ENCODE data around the gene DEAF1. TPM values are rescaled to one million over a fixed set of nuclear protein-coding genes. Genes with fewer than 3 reads are reported as not detected.
A peak's percentile ranks its signal among the peaks of the same experiment; 100 is the strongest.
"Not testable (repeated sequence)": the region's sequence is repeated elsewhere in the genome, so short reads cannot be mapped to it uniquely, and the experiment has no call there.

DEAF1 gene, protein sequence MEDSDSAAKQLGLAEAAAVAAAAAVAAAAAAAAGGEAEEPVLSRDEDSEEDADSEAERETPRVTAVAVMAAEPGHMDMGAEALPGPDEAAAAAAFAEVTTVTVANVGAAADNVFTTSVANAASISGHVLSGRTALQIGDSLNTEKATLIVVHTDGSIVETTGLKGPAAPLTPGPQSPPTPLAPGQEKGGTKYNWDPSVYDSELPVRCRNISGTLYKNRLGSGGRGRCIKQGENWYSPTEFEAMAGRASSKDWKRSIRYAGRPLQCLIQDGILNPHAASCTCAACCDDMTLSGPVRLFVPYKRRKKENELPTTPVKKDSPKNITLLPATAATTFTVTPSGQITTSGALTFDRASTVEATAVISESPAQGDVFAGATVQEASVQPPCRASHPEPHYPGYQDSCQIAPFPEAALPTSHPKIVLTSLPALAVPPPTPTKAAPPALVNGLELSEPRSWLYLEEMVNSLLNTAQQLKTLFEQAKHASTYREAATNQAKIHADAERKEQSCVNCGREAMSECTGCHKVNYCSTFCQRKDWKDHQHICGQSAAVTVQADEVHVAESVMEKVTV
- 10 to 100 TPM; 47.4 to 56.6 TPM for total RNA-seq

- POLR2A ChIA-PET, result interaction anchor here (1.4 kb wide), 1 partner anchor 119 kb away, joined by 4 read pairs; the partner anchor contains the start of gene PHRF1
Observed at GRCh38 chr11:694563-695287, at the start of gene DEAF1. Gene DEAF1 (minus strand): TSS chr11:695222. CDS start chr11:695047, 175 bp downstream.

GRCh38 chr11:742571-743201 lies 47.7 kb upstream of the DEAF1 start:
- Mint-ChIP-seq H3K27ac (no peak overlapping the region), H3K4me3 (no peak overlapping the region), H3K4me1 (peaks cover 8% of the 10 kb centered on the region), H3K36me3 (ENCODE audit: low read depth) (no peaks in the 10 kb centered on the region), H3K27me3 (no peaks in the 10 kb centered on the region), H3K9me3 (ENCODE audit: low read depth) (no peaks in the 10 kb centered on the region)
- ChIA-PET CTCF (interaction anchor here (0.6 kb wide), 1 partner anchor 53 kb away, joined by 3 read pairs; no protein-coding TSS in a partner anchor), POLR2A (interaction anchor here (0.6 kb wide), 1 partner anchor 82 kb away, joined by 3 read pairs; no protein-coding TSS in a partner anchor)
- intact Hi-C loops (cut with DNase I, micrococcal nuclease), result loop anchor here in 1 of 2 experiments (5.0 kb wide), 1 partner anchor 45 kb away; the partner anchor contains the start of genes DEAF1 and TMEM80
- DNase-seq (no peak), ATAC-seq (no peak)

More at GRCh38 chr11:694563-695287, at the start of gene DEAF1:
- Mint-ChIP-seq H3K4me3 (peak within 1 kb of the TSS; percentile 84), H3K27me3 (no peaks in the 10 kb centered on the region), H3K4me1 (peaks cover 56% of the 10 kb centered on the region), H3K36me3 (ENCODE audit: low read depth) (peaks cover 14% of the 10 kb centered on the region), H3K27ac (peak within 1 kb of the TSS; percentile 94), H3K9me3 (ENCODE audit: low read depth) (no peaks in the 10 kb centered on the region)
- peak; percentile 100 for DNase-seq
- intact Hi-C loops (cut with DNase I, micrococcal nuclease), result loop anchor here (1.0 to 5.0 kb wide), 15 partner anchors 33 to 487 kb away; partner anchors contain the start of genes AP2A2 (in 1 of the 2), BET1L (in 1 of the 2), GATD1 (in 1 of the 2) and HRAS (in 1 of the 2)
- CTCF ChIA-PET, result interaction anchor here (0.7 to 2.7 kb wide), 6 partner anchors 10 to 691 kb away, joined by 3 to 13 read pairs (median 3); no protein-coding TSS in a partner anchor
- peak; percentile 88 for ATAC-seq

DNA sequence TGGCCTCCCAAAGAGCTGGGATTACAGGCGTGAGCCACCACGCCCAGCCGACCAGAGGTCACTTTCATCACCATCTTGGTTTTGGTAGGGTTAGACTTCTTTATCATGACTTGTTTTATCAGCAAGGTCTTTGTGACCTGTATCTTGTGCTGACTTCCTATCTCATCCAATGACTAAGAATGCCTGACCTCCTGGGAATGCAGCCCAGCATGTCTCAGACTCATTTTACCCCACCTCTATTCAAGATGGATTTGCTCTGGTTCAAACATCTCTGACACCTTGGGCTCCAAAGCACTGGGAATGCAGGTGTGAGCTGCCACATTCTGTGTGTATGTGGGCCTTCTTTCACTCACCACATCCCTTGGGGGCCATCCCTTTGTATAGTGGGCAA lies 47.1 kb upstream of the DEAF1 start:
- Mint-ChIP-seq H3K36me3 (ENCODE audit: low read depth) (no peaks in the 10 kb centered on the region), H3K4me3 (no peak overlapping the region), H3K4me1 (peaks cover 14% of the 10 kb centered on the region), H3K9me3 (ENCODE audit: low read depth) (no peaks in the 10 kb centered on the region), H3K27me3 (no peaks in the 10 kb centered on the region), H3K27ac (no peak overlapping the region)
- ATAC-seq (no peak), DNase-seq (no peak)
- CTCF ChIA-PET, result interaction anchor here (0.6 kb wide), 1 partner anchor 53 kb away, joined by 3 read pairs; no protein-coding TSS in a partner anchor
- intact Hi-C loops (cut with DNase I, micrococcal nuclease), result loop anchor here in 1 of 2 experiments (5.0 kb wide), 1 partner anchor 45 kb away; the partner anchor contains the start of genes DEAF1 and TMEM80
- POLR2A ChIA-PET, result no interaction called here

GRCh38 chr11:737899-738298 lies 42.9 kb upstream of the DEAF1 start:
- intact Hi-C loops (cut with DNase I, micrococcal nuclease); POLR2A ChIA-PET; DNase-seq; ATAC-seq; H3K9me3 Mint-ChIP-seq (ENCODE audit: low read depth); H3K36me3 Mint-ChIP-seq (ENCODE audit: low read depth); H3K27me3 Mint-ChIP-seq; H3K27ac Mint-ChIP-seq: not testable (repeated sequence)
- Mint-ChIP-seq H3K4me3 (peak overlapping the region; percentile 23), H3K4me1 (peaks cover 13% of the 10 kb centered on the region)
- CTCF ChIA-PET, result interaction anchor here (1.1 to 1.5 kb wide), 2 partner anchors 10 to 16 kb away, joined by 5 to 6 read pairs; partner anchors contain the start of gene TALDO1

DNA sequence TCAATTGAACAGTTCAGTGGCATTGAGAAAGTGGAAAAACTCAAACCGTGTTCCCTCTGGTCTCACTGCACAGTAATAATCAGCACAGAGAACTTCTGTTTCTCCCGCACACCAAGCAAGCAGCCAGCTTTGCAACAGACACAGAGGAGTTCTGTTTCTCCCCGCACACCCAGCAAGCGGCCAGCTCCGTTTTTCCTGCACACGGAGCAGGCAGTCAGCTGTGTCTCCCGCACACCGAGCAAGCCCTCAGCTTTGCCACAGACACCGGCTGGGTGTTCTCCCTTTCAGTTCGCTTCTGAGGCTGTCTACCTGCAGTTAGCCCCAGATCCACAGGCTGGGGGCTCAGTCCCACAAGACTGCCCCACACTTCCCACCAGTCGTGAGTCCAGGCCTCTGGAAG lies 42.3 kb upstream of the DEAF1 start:
- ChIA-PET POLR2A (no interaction called here), CTCF (interaction anchor here (1.1 to 1.5 kb wide), 3 partner anchors 10 to 22 kb away, joined by 5 to 6 read pairs (median 6); partner anchors contain the start of gene TALDO1)
- H3K27ac Mint-ChIP-seq, result peak overlapping the region; percentile 7
- H3K27me3 Mint-ChIP-seq, result no peaks in the 10 kb centered on the region
- no peak for DNase-seq
- intact Hi-C loops (cut with DNase I, micrococcal nuclease), result no loop called here
- H3K36me3 Mint-ChIP-seq (ENCODE audit: low read depth), result no peaks in the 10 kb centered on the region
- H3K4me1 Mint-ChIP-seq, result peaks cover 13% of the 10 kb centered on the region
- ATAC-seq, result peak; percentile 63
- peak overlapping the region; percentile 23 for H3K4me3 Mint-ChIP-seq
- H3K9me3 Mint-ChIP-seq (ENCODE audit: low read depth), result no peaks in the 10 kb centered on the region

- DNase-seq; CTCF ChIA-PET; ATAC-seq; H3K4me3 Mint-ChIP-seq; H3K36me3 Mint-ChIP-seq (ENCODE audit: low read depth); POLR2A ChIA-PET; H3K27me3 Mint-ChIP-seq; intact Hi-C loops (cut with DNase I, micrococcal nuclease); H3K27ac Mint-ChIP-seq; H3K9me3 Mint-ChIP-seq (ENCODE audit: low read depth): not testable (repeated sequence)
- peaks cover 13% of the 10 kb centered on the region for H3K4me1 Mint-ChIP-seq
Observed at GRCh38 chr11:734541-734940, 39.5 kb upstream of the DEAF1 start.

- no peaks in the 10 kb centered on the region for H3K9me3 Mint-ChIP-seq (ENCODE audit: low read depth)
- no peaks in the 10 kb centered on the region for H3K36me3 Mint-ChIP-seq (ENCODE audit: low read depth)
- H3K4me1 Mint-ChIP-seq, result peaks cover 12% of the 10 kb centered on the region
- H3K27me3 Mint-ChIP-seq, result peaks cover 2% of the 10 kb centered on the region
- no peak overlapping the region for H3K27ac Mint-ChIP-seq
- DNase-seq, result no peak
- CTCF ChIA-PET, result no interaction called here
- H3K4me3 Mint-ChIP-seq, result no peak overlapping the region
- intact Hi-C loops (cut with DNase I, micrococcal nuclease), result no loop called here
- no peak for ATAC-seq
- POLR2A ChIA-PET, result no interaction called here
Observed at GRCh38 chr11:733072-733471, 38.0 kb upstream of the DEAF1 start.

- ChIA-PET CTCF (interaction anchor here (1.6 kb wide), 1 partner anchor 33 kb away, joined by 4 read pairs; no protein-coding TSS in a partner anchor), POLR2A (no interaction called here)
- Mint-ChIP-seq H3K27me3 (peaks cover 5% of the 10 kb centered on the region), H3K36me3 (ENCODE audit: low read depth) (no peaks in the 10 kb centered on the region), H3K4me3 (no peak overlapping the region), H3K4me1 (peaks cover 2% of the 10 kb centered on the region), H3K9me3 (ENCODE audit: low read depth) (no peaks in the 10 kb centered on the region), H3K27ac (no peak overlapping the region)
- intact Hi-C loops (cut with DNase I, micrococcal nuclease), result loop anchor here in 1 of 2 experiments (5.0 kb wide), 1 partner anchor 37 kb away; no protein-coding TSS in a partner anchor
- ATAC-seq, result no peak
- DNase-seq, result no peak
Observed at GRCh38 chr11:729492-730074, 34.6 kb upstream of the DEAF1 start.

- intact Hi-C loops (cut with DNase I, micrococcal nuclease), result loop anchor here (1.0 to 5.0 kb wide), 3 partner anchors 18 to 67 kb away; partner anchors contain the start of gene TALDO1 (in 1 of the 2)
- Mint-ChIP-seq H3K27me3 (peaks cover 7% of the 10 kb centered on the region), H3K9me3 (ENCODE audit: low read depth) (no peaks in the 10 kb centered on the region), H3K36me3 (ENCODE audit: low read depth) (no peaks in the 10 kb centered on the region), H3K4me1 (peaks cover 3% of the 10 kb centered on the region), H3K27ac (no peak overlapping the region), H3K4me3 (no peak overlapping the region)
- ChIA-PET POLR2A (no interaction called here), CTCF (interaction anchor here (1.0 to 1.1 kb wide), 2 partner anchors 20 to 30 kb away, joined by 3 read pairs; no protein-coding TSS in a partner anchor)
- no peak for DNase-seq
- ATAC-seq, result no peak
Observed at GRCh38 chr11:728901-729491, 34.0 kb upstream of the DEAF1 start.
